HEK293 (cell line): ENCODE data around the gene PLCB3.

ENCODE experiments used
- CTCF ChIA-PET: fragments of 350-600 bp; formaldehyde crosslinking; extraction: SDS; loops from one replicate; lab custom pipeline; 2021; ENCODE audit warnings: antibody characterized with exemption; lab: Yijun Ruan, JAX
- POLR2A ChIA-PET: fragments of 300-600 bp; formaldehyde crosslinking; extraction: SDS; loops from one replicate; lab custom pipeline; 2020; ENCODE audit warnings: antibody characterized with exemption, inconsistent platforms; lab: Yijun Ruan, JAX
- H3K27ac ChIP-seq: fragments of 200-500 bp; sonication (Bioruptor generic); 2 replicates; pipeline ENCODE4 v1.5.1; 2014; ENCODE audit warnings: low read depth, low read length, control low read depth, inconsistent platforms; ENCODE audit errors: extremely low read depth
- H3K36me3 ChIP-seq, 2 experiments: fragments of 200-500 bp in 1 of 2; sonication (Bioruptor generic) in 1 of 2; 1 replicate in 1 of 2; 2 replicates in 1 of 2; pipeline ENCODE4 v1.5.1; 2014 to 2017; ENCODE audit warnings: inconsistent platforms in 2 of 2, low read length in 2 of 2; ENCODE audit not compliant: control insufficient read depth in 2 of 2, insufficient read depth in 1 of 2
- H3K4me1 ChIP-seq: fragments of 200-500 bp; sonication (Bioruptor generic); 2 replicates; pipeline ENCODE4 v1.5.1; 2014; ENCODE audit warnings: mild to moderate bottlenecking, low read length, inconsistent platforms; ENCODE audit not compliant: control insufficient read depth, insufficient read depth
- H3K4me3 ChIP-seq: 2 replicates; pipeline ENCODE4 v1.5.1; 2011; ENCODE audit warnings: low read depth, mild to moderate bottlenecking, control low read depth, low read length, moderate library complexity
- H3K9me3 ChIP-seq: fragments of 200-500 bp; sonication (Bioruptor generic); 2 replicates; pipeline ENCODE4 v1.5.1; 2014; ENCODE audit warnings: low read depth, low read length, inconsistent platforms; ENCODE audit not compliant: control insufficient read depth, insufficient read depth
- BCL6B ChIP-seq: fragments of 450-650 bp; formaldehyde crosslinking; IDR thresholded peaks from 2 replicates; pipeline ENCODE4 v1.5.1; 2017; ENCODE audit warnings: missing biosample characterization, missing genetic modification characterization
- HOXA7 ChIP-seq: sonication (generic); formaldehyde crosslinking; IDR thresholded peaks from 2 replicates; pipeline ENCODE4 v1.8.1; 2022; ENCODE audit warnings: missing genetic modification reagents, borderline replicate concordance
- KLF7 ChIP-seq: fragments of 450-650 bp; formaldehyde crosslinking; IDR thresholded peaks from 2 replicates; pipeline ENCODE4 v1.5.1; 2016; ENCODE audit warnings: missing biosample characterization, missing genetic modification characterization, borderline replicate concordance
- OVOL3 ChIP-seq: fragments of 450-650 bp; formaldehyde crosslinking; IDR thresholded peaks from 2 replicates; pipeline ENCODE4 v1.5.1; 2016; ENCODE audit warnings: missing biosample characterization, missing genetic modification characterization
- REST ChIP-seq: fragments of 450-650 bp; formaldehyde crosslinking; IDR thresholded peaks from 2 replicates; pipeline ENCODE4 v1.5.1; 2016; ENCODE audit warnings: missing biosample characterization, missing genetic modification characterization
- TCF7L2 ChIP-seq: IDR thresholded peaks from 2 replicates; pipeline ENCODE4 v1.6.1; 2011; ENCODE audit warnings: low read depth, mild to moderate bottlenecking, inconsistent platforms, low read length, moderate library complexity, borderline replicate concordance
- YY2 ChIP-seq: fragments of 450-650 bp; formaldehyde crosslinking; IDR thresholded peaks from 2 replicates; pipeline ENCODE4 v1.5.1; 2016; ENCODE audit warnings: missing biosample characterization, missing genetic modification characterization
- ZBTB7A ChIP-seq: fragments of 450-650 bp; formaldehyde crosslinking; IDR thresholded peaks from 2 replicates; pipeline ENCODE4 v1.5.1; 2016; ENCODE audit warnings: low read depth, missing biosample characterization, missing genetic modification characterization
- ZBTB8A ChIP-seq: fragments of 450-650 bp; formaldehyde crosslinking; IDR thresholded peaks from 2 replicates; pipeline ENCODE4 v1.5.1; 2016; ENCODE audit warnings: missing biosample characterization, missing genetic modification characterization
- ZNF175 ChIP-seq: fragments of 450-650 bp; formaldehyde crosslinking; IDR thresholded peaks from 2 replicates; pipeline ENCODE4 v1.5.1; 2016; ENCODE audit warnings: missing biosample characterization, missing genetic modification characterization
- ZNF223 ChIP-seq: fragments of 450-650 bp; formaldehyde crosslinking; IDR thresholded peaks from 2 replicates; pipeline ENCODE4 v1.5.1; 2016; ENCODE audit warnings: missing biosample characterization, missing genetic modification characterization
- ZNF280D ChIP-seq: fragments of 450-650 bp; formaldehyde crosslinking; IDR thresholded peaks from 2 replicates; pipeline ENCODE4 v1.5.1; 2016; ENCODE audit warnings: missing biosample characterization, missing genetic modification characterization
- ZNF404 ChIP-seq: fragments of 450-650 bp; formaldehyde crosslinking; IDR thresholded peaks from 2 replicates; pipeline ENCODE4 v1.5.1; 2017; ENCODE audit warnings: missing biosample characterization, missing genetic modification characterization
- ZNF549 ChIP-seq: fragments of 450-650 bp; IDR thresholded peaks from 2 replicates; pipeline ENCODE4 v1.5.1; 2018; ENCODE audit warnings: missing biosample characterization, missing genetic modification characterization, mild to moderate bottlenecking, inconsistent platforms, moderate library complexity
- ZNF558 ChIP-seq: fragments of 450-650 bp; formaldehyde crosslinking; IDR thresholded peaks from 2 replicates; pipeline ENCODE4 v1.5.1; 2016; ENCODE audit warnings: missing biosample characterization, missing genetic modification characterization
- ZNF777 ChIP-seq: fragments of 450-650 bp; formaldehyde crosslinking; IDR thresholded peaks from 2 replicates; pipeline ENCODE4 v1.5.1; 2017; ENCODE audit warnings: missing biosample characterization, missing genetic modification characterization, borderline replicate concordance

The PLCB3 gene

DNA sequence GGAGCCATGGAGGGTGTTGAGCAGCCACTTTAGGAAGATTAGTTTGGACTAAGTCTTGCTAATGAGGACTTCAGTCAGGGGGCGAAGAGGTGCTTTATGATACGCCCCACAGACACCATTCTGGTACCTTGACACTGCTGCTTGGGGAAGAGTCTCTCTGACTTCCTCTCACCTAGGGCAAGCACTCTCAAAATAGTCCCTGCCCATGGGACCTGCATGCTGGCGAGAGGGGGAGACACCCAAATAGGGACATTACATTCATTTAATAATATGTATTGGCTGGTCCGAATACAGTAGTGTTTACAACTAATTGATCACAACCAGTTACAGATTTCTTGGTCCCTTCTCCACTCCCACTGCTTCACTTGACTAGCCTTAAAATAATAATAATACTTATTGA lies 44.4 kb downstream of the PLCB3 start:
- H3K9me3 ChIP-seq, result no peaks in the 10 kb centered on the region
- POLR2A ChIA-PET, result interaction anchor here (0.8 kb wide), 1 partner anchor 24 kb away, joined by 3 read pairs; no protein-coding TSS in a partner anchor

GRCh38 chr11:64296236-64296635 lies 44.9 kb downstream of the PLCB3 start:
- Histone ChIP-seq H3K27ac (no peak overlapping the region), H3K4me3 (no peak overlapping the region), H3K36me3 (no peaks in the 10 kb centered on the region), H3K9me3 (no peaks in the 10 kb centered on the region), H3K4me1 (no peaks in the 10 kb centered on the region)
- ChIA-PET CTCF (interaction anchor here (0.6 to 1.7 kb wide), 7 partner anchors 8 to 467 kb away, joined by 3 to 13 read pairs (median 4); partner anchors contain the start of gene PLCB3), POLR2A (no interaction called here)
- TF ChIP-seq ZNF777 (tag by site-specific recombination) (no peak), ZNF223 (no peak), ZBTB8A (tag by site-specific recombination) (no peak), ZBTB7A (tag by site-specific recombination) (no peak), ZNF549 (tag by site-specific recombination) (no peak), BCL6B (tag by site-specific recombination) (no peak)

More for the DNA sequence above, 44.4 kb downstream of the PLCB3 start:
- H3K27ac ChIP-seq, result no peak overlapping the region
- H3K4me3 ChIP-seq, result no peak overlapping the region
- TF ChIP-seq ZNF558, result no peak
- TF ChIP-seq TCF7L2, result no peak
- no peak for TF ChIP-seq ZNF280D (tag by site-specific recombination)
- no peak for TF ChIP-seq ZNF404 (tag by site-specific recombination)
- TF ChIP-seq KLF7 (tag by site-specific recombination), result no peak
- TF ChIP-seq ZNF175 (tag by site-specific recombination), result no peak
- no peak for TF ChIP-seq HOXA7 (CRISPR knock-in tag)
- no peak for TF ChIP-seq REST (tag by site-specific recombination)
- no peak for TF ChIP-seq OVOL3
- no peak for TF ChIP-seq YY2 (tag by site-specific recombination)
- no peaks in the 10 kb centered on the region for H3K4me1 ChIP-seq
- no peaks in the 10 kb centered on the region for H3K36me3 ChIP-seq
- CTCF ChIA-PET, result interaction anchor here (0.9 to 1.7 kb wide), 4 partner anchors 9 to 59 kb away, joined by 3 to 13 read pairs (median 4); partner anchors contain the start of gene PLCB3
